DMS53 (cell line): ENCODE data around the gene RAVER1.
"Not testable (repeated sequence)": the region's sequence is repeated elsewhere in the genome, so short reads cannot be mapped to it uniquely, and the experiment has no call there.

Experiments
- DNase-seq: peaks from one replicate; lab custom pipeline; 2025; lab: John Stamatoyannopoulos, UW

RAVER1 gene

DNA sequence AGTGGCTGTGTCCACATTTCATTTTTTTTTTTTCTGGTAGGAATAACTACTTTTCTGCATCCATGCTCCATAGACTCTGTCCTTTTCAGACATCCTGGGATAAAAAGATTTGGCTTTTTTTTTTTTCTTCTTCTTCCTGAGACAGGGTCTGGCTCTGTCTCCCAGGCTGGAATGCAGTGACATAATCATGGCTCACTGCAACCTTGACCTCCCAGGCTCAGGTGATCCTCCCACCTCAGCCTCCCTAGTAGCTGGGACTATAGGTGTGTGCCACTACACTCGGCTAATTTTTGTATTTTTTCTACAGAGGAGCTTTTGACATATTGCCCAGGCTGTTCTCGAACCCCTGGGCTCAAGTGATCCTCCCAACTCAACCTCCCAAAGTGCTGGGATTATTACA lies 10.2 kb upstream of the RAVER1 start:
- DNase-seq: no peak

DNA sequence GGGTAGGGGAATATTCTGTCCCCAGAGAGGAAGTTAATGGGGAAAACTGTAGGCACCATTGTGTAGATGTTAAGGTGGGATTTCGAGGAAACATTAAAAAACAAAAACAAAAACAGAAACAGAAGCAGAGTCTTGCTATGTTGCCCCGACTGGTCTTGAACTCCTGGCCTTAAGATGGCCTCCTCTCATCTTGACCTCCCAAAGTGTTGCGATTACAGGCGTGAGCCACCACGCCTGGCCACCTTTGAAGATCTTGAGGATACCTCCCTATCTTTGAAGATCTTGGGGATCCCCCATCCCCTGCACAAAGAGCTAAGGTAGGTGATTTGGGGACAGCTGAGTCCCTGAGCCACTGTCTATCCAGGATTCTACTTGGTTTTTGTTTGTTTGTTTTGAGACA lies 6.6 kb upstream of the RAVER1 start:
- no peak for DNase-seq

DNA sequence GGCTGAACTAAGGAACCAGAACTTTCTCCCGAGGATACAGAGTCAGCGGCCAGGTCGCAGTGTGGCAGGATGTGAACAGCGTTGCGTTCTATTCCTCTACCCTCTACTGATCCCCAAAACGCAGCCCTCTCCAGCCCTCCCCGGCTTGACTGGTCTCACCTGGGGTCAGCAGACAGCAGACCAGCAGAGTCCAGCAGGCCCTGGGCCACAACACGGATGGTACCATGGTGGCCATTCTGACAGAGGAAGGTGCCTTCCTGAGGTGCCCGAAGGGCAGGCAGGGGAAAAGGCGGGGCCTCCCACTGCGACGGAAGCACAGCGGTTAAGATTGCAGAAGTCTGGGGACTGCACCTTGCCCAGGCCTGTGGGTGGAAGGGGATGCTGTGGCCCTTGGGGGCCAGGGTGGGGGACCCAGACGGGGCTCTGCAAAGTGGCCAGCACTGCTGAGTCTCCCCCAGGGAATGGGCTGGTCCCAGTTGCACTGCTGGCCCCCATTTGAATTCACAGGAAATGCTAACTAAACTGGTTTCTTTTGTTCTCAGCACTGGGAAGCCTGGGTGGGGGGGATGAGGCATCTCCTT lies 6.1 kb upstream of the RAVER1 start, which contains the start of gene ICAM3:
Gene ICAM3, minus strand, starts transcription at position 245 of the 581 bp plus-strand sequence. Its CDS starts 10 bp downstream, at position 235.
- DNase-seq: no peak

DNA sequence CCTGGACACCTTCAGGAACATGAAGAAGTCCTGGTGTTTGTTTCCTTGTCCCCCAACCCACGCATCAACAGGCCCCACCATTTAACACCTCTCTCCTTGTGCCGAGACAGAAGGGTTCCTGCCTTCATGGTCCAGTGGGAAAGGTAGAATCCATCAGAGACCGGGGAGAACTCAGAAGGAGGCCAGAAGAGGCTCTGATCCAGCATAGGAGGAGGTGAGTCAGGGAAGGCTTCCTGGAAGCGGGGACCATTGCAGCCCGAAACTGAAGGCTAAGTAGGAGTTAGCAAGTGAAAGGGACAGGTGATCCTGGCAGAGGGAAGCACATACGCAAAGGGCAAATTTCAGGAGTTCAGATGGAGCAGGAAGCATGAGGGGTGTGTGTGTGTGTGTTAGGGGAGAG lies 5.6 kb upstream of the RAVER1 start:
- DNase-seq: no peak

DNA sequence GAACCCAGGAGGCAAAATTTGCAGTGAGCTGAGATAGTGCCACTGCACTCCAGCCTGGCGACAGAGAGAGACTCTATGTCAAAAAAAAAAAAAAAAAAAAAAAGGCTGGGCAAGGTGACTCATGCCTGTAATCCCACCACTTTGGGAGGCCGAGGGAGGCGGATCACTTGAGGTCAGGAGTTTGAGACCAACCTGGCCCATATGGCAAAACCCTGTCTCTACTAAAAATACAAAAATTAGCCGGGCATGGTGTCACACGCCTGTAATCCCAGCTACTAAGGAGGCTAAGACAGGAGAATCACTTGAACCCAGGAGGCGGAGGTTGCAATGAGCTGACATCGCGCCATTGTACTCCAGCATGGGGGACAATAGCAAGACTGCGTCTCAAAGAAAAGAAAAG lies 3.4 kb upstream of the RAVER1 start:
- DNase-seq: not testable (repeated sequence)

DNA sequence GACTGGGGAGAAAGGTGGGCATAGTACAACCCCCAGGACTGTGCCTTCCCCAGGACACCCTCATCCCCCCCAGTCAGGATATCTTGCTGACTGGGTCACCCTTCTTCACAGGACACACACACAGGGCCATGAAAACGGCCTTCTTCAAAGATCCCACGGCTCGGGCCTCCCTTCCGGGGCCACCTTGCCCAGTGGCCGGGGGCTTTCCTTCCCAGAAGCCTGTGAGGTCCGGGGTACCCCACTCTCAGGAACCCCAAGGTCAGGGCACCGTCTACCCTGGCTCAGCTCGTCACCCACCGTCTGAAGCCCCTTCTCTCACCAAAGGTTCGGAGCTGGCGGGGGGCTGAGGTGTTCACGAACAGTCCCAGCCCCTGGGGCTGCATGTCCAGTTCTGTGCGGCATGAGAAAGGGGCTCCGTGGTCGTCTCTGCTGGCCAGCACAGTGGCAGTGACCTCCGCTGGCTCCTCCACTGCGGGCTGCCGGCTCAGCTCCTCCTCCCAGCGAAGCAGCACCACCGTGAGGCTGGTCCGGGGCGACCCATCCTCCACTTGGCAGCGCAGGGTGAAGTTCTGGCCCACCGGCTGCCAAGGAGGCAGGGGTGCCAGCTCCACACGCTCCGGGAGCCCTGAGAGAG lies 2.1 kb upstream of the RAVER1 start:
- no peak for DNase-seq

DNA sequence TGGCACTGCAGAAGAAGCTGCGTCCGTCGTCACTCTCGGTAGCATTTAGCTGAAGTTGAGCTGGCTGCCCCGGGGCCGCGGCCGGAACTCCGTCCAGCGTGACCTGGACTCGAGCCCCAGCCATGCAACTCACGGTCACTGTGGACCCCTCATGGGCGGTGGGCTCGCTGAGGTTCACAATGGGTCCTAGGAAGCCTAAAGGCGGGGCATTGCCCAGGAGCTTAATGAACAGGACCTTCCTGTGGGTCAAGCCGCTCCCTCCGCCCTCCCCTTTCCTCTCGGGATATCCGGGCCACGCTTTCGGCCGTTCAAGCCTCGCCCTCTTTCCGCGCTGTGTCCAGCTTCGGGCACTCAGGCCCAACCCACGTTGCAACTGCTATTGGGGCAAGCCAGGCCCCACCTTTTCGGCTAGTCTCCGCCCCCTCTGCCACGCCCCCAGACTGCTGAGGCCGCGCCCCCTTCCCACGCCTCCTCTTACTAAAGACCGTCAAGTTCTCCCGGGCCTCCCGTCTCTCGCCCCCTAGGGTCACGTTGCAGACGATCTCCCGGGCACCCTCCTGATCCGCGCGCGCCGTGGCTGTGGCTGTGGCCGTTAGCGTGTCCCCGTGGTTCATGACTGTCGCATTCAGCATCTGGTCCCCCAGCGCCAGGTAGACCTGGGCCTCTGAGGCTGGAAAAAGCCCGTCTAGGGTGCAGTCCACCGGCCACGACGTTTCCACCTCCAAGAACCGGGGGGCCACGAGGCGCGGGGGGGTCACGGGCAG lies 1.4 kb upstream of the RAVER1 start:
- peak; percentile 92 for DNase-seq

DNA sequence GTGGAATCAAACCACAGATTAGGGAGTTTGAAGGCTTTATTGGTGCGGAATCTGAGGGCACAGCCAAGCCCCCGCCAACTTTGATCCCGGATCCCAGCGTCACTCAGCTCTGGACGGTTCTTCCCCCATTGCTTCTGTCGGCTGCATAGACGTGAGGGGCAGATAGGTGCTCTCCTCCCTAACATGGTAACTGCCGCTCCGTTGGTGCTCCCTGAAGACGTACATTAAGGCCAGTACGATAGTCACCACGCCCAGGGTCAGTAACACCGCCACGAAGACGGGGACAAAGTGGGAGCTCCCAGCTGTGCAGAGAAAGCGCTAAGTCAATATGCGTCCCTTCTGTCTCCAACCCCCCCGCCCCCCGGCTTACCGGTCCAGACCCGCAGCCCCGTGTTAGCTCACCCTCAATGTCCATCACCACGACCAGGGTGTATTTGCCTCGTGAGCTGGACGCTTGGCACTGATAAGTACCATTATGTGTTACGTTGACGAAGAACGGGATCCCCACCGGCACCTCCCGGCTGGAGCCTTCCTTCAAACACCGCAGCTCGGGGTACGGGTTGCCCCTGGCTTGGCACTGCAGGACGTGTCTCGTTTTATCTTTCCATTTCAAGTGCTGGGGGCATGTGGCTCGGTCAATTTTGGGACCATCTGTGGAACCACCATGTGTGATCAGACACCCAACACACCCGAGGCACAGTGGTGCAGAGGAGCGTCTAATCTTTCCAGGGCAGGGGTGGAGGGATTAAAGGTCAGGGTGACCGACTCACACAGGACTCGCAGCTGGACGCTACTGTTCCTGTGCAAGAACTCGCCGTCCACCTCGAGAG lies 644 bp upstream of the RAVER1 start:
- DNase-seq: peak; percentile 84

DNA sequence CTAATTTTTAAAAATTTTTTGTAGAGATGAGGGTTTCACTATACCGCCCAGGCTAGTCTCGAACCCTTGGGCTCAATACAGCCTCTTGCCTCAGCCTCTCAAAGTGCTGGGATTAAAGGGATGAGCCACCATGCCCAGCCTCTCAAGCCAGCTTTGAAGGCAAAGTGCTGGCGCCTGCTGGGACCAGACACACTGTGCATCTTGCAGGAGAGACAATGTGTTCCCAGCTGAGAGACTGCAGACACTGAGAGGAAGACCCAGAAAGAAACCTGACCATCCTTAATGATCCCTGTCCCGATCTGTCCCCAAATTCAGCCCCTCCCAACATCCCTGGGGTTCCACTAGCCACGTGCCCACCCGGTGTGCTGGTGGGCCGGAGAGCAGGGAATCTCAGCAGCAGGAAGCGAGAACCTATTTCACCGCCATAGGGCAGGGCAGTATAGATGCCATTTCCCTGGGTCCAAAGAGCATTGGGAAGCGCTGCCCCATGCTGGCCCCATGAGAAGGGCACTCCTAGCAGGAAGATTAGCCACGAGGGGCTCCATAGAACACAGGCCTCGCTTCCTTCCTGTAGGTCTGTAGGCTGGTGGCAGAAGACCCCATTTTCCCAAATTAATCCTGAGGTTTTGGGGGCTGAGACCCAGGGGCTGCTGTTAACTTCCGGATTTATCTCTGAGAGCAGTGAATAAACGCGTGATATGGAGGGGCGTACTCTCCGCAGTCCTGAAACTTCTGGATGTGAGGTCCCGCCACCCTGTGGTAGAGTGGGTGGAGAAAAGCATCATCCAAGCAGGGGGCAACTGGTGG lies 968 bp downstream of the RAVER1 start:
- peak; percentile 40 for DNase-seq

DNA sequence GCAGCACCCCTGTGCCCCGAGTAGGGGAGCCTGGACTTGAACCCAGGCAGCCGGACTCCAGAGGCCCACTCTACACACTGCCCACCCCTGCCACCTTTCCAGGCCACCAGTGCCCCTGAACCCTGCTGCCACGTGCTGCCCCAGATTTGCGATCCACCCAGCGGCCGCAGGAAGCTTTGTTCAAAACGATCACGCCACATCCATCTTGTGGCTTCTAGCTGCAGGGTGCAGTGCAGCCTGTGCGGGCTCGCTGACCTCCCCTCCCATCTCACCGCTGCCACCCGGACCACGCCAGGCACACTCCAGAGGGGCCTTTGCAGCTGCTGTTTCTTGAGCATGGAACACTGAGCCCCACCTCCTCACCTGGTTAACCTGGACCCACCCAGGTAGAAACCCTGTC lies 3.8 kb downstream of the RAVER1 start:
- no peak for DNase-seq

DNA sequence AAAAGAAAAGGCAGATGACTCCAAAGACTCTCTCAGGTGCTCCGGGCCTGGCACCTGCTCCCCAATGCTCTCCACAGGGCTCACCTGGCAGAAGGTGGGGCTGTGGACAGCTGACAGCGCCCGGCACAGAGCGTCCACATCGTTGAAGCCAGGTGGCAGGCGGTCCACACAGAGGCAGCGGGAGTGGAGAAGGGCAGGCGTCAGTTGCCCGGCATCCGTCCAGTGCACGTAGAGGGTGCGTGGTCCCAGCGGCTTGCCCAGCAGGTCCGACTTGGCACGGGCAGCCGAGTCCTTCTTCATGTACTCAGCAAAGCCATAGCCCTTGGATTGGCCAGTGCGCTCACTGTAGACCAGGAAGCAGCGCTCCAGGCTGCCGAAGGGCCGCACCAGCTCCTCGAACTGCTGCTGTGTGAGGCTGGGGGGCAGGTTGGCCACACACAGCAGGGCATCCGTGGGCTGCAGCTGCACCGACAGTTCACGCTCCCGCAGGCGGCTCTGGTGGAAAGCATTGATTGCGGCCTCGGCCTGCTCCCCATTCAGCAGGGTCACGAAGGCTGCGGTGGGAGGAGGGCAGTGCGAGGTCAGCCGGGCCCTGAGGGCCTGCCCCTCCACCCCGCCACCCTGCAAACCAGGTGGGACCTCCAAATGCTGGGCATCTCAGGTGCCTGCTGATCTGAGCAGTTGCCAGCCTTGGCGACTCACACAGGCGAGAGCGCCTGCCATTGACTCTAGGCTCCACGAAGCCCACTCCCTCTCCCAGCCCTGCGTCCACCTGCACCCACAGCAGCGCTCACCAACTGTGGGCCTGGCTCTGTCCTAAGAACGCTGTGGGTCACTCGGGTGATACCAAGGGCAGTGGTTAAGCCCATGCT lies 4.5 kb downstream of the RAVER1 start:
- DNase-seq: no peak

DNA sequence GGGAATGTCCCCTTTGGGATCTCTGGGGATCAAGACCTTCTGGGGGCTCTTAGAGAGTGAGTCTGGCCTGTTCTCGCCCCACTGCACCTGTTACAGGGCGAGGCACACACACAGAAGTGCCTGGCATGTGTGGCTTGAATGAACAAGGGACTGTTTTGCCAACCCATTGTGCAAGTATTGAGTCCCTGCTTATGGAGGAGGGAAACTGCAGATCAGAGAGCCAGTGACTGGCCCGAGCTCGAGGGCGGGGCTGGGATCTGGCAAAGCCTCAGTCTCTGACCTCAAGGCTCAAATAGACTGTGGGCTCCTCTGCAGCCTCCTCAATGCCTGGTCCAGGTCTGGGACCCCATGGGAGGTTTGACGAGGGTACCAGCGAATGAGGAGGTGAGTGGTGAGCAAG lies 5.5 kb downstream of the RAVER1 start:
- DNase-seq: no peak

DNA sequence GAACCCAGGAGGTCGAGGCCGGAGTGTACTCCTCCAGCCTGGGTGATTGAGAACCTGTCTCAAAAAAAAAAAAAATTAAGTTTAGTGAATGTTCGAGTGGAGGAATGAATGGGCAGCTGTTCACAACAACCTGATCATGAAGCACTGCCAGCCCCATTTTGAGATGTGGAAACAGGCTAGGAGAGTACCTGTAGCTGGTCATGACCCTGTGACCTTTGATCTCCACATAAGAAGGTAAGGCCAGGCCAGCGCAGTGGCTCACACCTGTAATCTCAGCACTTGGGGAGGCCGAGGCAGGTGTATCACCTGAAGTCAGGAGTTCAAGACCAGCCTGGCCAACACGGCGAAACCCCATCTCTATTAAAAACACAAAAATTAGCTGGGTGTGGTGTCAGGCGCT lies 7.6 kb downstream of the RAVER1 start:
- DNase-seq: no peak

DNA sequence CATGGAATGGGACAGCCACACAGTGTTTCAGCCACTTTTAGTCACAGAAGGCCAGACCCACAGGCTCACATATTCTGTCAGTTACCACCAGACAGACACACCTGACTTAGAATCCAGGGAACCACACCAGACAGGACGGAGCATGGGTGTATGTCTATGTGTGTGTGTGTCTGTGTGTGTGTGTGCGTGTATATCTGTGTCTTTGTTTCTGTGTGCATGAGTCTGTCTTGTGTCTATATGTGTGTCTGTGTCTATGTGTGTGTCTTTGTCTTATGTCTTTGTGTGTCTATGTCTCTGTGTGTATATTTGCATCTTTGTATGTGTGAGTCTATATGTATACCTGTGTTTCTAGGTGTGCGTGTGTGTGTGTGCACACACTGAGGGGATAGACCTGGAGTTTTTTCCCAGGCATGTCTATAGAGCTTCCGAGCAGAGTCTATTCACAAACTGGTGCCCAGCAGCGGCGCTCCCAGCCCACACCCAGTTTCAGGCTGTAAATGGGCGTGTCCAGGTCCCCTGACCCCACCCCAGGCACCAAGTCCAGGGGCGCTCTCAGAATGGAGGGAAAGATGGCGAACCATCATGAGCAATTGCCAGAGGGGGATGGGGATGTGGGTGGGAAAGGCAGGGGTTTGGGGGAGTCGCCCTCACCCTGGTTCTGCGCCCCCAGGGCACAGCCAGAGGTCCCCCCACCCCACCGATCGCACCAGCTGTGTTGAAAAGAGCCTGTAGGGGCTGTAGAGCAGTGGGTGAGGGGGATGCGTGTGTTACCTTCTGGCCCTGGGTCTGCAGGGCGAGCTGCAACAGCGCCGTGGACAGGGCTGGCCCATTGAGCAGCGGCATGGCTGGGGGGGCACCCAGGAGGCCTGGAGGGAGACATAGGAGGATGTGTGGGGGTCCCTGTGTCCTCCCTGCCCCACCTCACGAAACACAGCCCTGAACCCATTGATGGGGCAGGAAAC lies 11.2 kb downstream of the RAVER1 start:
- DNase-seq: no peak

DNA sequence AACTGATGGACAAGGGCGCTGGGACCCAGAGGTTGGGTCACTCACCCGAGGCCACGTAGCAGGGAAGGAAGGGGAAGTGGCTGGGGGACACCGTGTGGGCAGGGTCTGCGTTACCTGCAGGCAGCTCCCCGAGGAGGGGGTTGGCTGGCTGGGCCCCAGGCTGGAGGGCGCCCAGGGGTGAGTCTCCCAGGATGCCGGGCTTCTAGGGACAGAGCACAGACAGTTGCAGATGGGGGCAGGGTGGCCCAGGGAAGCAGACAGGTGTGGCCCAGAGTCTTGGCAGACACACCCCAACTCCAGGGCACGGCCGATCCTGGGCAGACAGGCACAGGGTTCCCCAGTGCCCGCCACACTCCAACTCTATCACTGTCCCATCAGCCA lies 11.9 kb downstream of the RAVER1 start:
- DNase-seq: no peak

DNA sequence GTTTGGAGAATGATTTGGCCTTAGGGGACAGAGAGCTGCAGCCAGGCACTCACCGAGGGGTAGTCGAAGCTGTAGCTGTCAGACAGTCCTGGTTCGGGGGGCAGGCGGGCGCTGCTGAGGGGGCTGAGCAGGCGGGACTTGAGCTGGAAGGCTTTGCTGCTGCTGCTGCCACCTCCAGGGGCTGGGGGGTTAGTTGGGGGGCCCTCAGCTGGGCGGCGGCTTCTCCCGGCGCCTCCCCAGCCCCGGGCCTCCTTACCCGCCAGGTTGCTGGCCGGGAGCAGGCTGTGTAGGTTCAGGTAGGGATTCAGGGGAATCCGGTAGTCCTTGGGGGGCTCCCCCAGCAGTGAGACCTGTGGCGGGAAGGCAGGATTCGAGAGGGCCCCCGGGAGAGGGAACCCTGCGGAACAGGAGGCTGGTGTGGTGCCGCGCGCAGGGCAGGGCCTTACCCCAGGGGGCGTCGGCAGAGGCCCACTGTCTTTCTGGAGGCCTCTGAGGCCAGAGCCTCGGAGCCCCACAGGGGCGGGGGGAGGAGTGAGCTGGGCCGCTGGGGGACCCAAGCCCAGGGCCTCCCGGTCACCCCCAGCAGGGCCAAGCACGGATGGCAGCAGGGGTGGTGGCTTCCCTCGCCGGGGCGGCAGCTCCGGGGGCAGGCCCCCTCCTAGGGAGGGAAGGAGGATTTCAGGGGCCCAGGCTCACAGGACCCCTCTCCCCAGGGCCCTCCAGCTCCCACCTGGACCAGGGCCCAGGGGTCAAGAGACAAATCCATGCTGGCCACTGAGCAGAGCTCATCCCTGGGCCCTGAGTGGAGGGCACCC lies 12.5 kb downstream of the RAVER1 start:
- DNase-seq: no peak

DNA sequence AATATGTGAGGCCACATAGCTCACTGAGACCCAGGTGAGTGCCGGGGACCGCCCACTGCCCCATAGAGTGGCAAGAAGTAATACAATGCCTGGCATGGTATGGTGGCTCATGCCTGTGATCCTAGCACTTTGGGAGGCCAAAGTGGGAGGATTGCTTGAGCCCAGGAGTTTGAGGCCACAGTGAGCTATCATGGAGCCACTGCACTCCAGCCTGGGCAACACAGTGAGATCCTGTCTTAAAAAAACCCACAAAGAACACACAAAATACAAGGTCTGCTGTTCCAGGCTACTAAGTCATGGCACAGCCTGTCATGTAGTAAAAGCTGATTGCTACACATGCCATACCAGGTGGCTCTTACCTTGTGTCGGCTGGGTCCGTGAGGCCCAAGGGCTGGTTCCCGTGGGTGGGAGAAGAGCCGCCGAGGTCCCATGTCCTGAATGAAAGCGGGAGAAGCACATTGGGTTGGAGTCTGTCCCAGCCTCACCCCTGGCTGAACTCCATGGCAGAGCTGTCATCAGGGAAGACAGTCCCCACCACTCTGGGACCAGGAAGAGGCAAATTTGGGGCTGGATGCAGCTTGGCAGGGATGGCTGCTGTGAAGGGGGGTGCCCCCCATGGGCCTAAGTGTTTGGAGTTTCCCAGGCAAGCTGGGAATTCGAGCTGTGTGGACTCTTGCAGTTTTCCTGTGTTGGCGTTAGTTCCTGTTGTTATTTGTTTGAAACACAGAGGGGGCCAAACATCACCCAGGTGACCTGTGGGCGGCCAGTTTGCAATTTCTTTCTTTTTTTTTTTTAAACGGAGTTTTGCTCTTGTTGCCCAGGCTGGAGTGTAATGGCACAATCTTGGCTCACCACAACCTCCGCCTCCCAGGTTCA lies 14.3 kb downstream of the RAVER1 start:
- no peak for DNase-seq
